Spleen (tissue), 11 donors: ENCODE measurements around the gene SLC35F3. TPM values are rescaled to one million over a fixed set of nuclear protein-coding genes. Genes with fewer than 3 reads are reported as not detected.

Experiments
- DNase-seq: peaks from one replicate; pipeline ENCODE4 v3.0.0-alpha.2; 2020
- H3K27ac ChIP-seq, 8 donors: fragments of 200-600 bp; sonication (generic) in 7 of 8; 1 replicate in 4 of 8; 2 replicates in 4 of 8; pipeline versions ENCODE4 v1.5.0 to v1.8.0; 2016 to 2021; ENCODE audit warnings: inconsistent platforms in 4 of 8, mild to moderate bottlenecking in 4 of 8, moderate library complexity in 1 of 8
- H3K27me3 ChIP-seq, 7 donors: fragments of 200-600 bp; sonication (generic) in 6 of 7; replicated peaks in 1 of 7; 1 replicate in 4 of 7; 2 replicates in 3 of 7; pipeline versions ENCODE4 v1.5.0 to v1.8.0; 2016 to 2021; ENCODE audit warnings: inconsistent platforms in 3 of 7, mild to moderate bottlenecking in 1 of 7
- H3K36me3 ChIP-seq, 6 donors: fragments of 200-600 bp; sonication (generic) in 5 of 6; 1 replicate in 4 of 6; 2 replicates in 2 of 6; pipeline versions ENCODE4 v1.5.0 to v1.8.0; 2016 to 2021; ENCODE audit warnings: inconsistent platforms in 2 of 6
- H3K4me1 ChIP-seq, 6 donors: fragments of 200-600 bp; sonication (generic) in 5 of 6; 1 replicate in 3 of 6; 2 replicates in 3 of 6; pipeline versions ENCODE4 v1.5.0 to v1.8.0; 2016 to 2021; ENCODE audit warnings: inconsistent platforms in 3 of 6
- H3K4me3 ChIP-seq, 8 donors: fragments of 200-600 bp; sonication (generic) in 7 of 8; 1 replicate in 4 of 8; 2 replicates in 4 of 8; pipeline versions ENCODE4 v1.5.0 to v1.8.0; 2016 to 2021; ENCODE audit warnings: inconsistent platforms in 4 of 8, mild to moderate bottlenecking in 4 of 8, moderate library complexity in 2 of 8
- H3K9me3 ChIP-seq, 8 donors: fragments of 200-600 bp; sonication (generic) in 7 of 8; 1 replicate in 4 of 8; 2 replicates in 4 of 8; pipeline versions ENCODE4 v1.5.0 to v1.8.0; 2016 to 2021; ENCODE audit warnings: inconsistent platforms in 4 of 8
- CTCF ChIP-seq, 11 experiments: fragments of 200-600 bp in 7 of 11; fragments of 450-650 bp in 4 of 11; sonication (generic) in 4 of 11; IDR thresholded peaks in 8 of 11; conservative IDR thresholded peaks in 3 of 11; 1 replicate in 7 of 11; 2 replicates in 4 of 11; pipeline versions ENCODE4 v1.4.0 to v1.8.0; 2016 to 2021; ENCODE audit warnings: antibody characterized with exemption in 11 of 11, inconsistent platforms in 4 of 11, mild to moderate bottlenecking in 1 of 11
- POLR2A ChIP-seq, 3 donors: fragments of 450-650 bp; IDR thresholded peaks; one replicate each; pipeline ENCODE4 v1.5.1; 2017; ENCODE audit warnings: antibody characterized with exemption in 3 of 3, mild to moderate bottlenecking in 1 of 3
- POLR2AphosphoS5 ChIP-seq, 3 donors: sonication (generic); formaldehyde crosslinking; IDR thresholded peaks; one replicate each; pipeline ENCODE4 v1.5.1; 2017; ENCODE audit warnings: antibody characterized with exemption in 3 of 3
- WGBS, 5 donors: extraction: QIAGEN DNeasy Blood & Tissue Kit in 3 of 5; methylation state at CpG; one replicate each; pipeline versions ENCODE4 v1.1.5 to v1.1.7; 2013 to 2018; 5-methylcytosine and 5-hydroxymethylcytosine counted together
- intact Hi-C: fragments of 100-400 bp; cut with DNase I; formaldehyde crosslinking; loops from one replicate; pipeline ENCODE4 v1.15.0; 2023; ENCODE audit warnings: low total_unique reads
- polyA plus RNA-seq, 3 donors: library from polyadenylated mRNA; stranded (reverse); fragments of 200-250 nt; gene quantifications; one replicate each; pipeline ENCODE4 v1.2.1, GENCODE V29; 2013
- total RNA-seq, 7 donors: library from RNA; depleted of rRNA in 3 of 7; stranded (reverse); fragments of >200 nt in 3 of 7; fragmentation: NEBNext Ultra II Directional in 4 of 7; extraction: Animal tissue kit (Norgen Biotek cat#: 25700) in 4 of 7; gene quantifications; one replicate each; pipeline versions ENCODE4 v1.1.0 to v1.2.1, GENCODE V29; 2016 to 2021
- donor health status: healthy with polysubstance abuse.
- donor health status: DM: no; HTN: no; CAD: no; lungs with moderate emphysema.
- donor health status: DM: no; HTN: no; CAD: no.
- donor health status: Bipolar disorder and iron deficiency.
- donor health status: healthy.
- donor health status: DM: no; HTN: no; CAD: no.
- donor health status: DM: yes; HTN: yes; CAD: no.

The SLC35F3 gene
- total and polyA plus RNA-seq, 10 donors, result 0.03 to 0.44 (median 0.11) TPM; not detected in 5

- no peak for DNase-seq
- H3K36me3 ChIP-seq, result no peaks in the 10 kb centered on the region
Observed at GRCh38 chr1:234214911-234215892, 310.7 kb downstream of the SLC35F3 start.

GRCh38 chr1:234216116-234216703 is 311.7 kb downstream of the SLC35F3 start:
- Histone ChIP-seq H3K9me3 (no peaks in the 10 kb centered on the region), H3K27ac (no peak overlapping the region), H3K4me1 (peaks cover 3 to 33% (median 19%) of the 10 kb centered on the region in 6 donors), H3K27me3 (peaks cover 0 to 64% (median 30%) of the 10 kb centered on the region in 7 donors), H3K4me3 (no peak overlapping the region), H3K36me3 (no peaks in the 10 kb centered on the region)
- WGBS, 5 donors, result 62 to 69% (median 62%) methylated on average over 8 of the region's 8 CpGs
- no peak for DNase-seq
- no peak for TF ChIP-seq CTCF (IDR thresholded peaks at IDR 0.05 in 8 of 11, conservative IDR thresholded peaks at IDR 0.05 in 3 of 11)
- TF ChIP-seq POLR2A (IDR thresholded peaks at IDR 0.05), result no peak
- TF ChIP-seq POLR2AphosphoS5 (IDR thresholded peaks at IDR 0.05), result no peak
- intact Hi-C loops, result no loop called here

More at GRCh38 chr1:234214911-234215892, 310.7 kb downstream of the SLC35F3 start:
- Histone ChIP-seq H3K9me3 (no peaks in the 10 kb centered on the region), H3K4me1 (peaks cover 3 to 33% (median 19%) of the 10 kb centered on the region in 6 donors), H3K4me3 (peak overlapping the region in 3 of 8 donors; percentile 44 to 65 (median 45)), H3K27ac (no peak overlapping the region), H3K27me3 (peaks cover 0 to 60% (median 30%) of the 10 kb centered on the region in 7 donors)
- intact Hi-C loops, result no loop called here
- no peak for TF ChIP-seq POLR2A (IDR thresholded peaks at IDR 0.05)
- TF ChIP-seq CTCF (IDR thresholded peaks at IDR 0.05 in 8 of 11, conservative IDR thresholded peaks at IDR 0.05 in 3 of 11), result no peak
- no peak for TF ChIP-seq POLR2AphosphoS5 (IDR thresholded peaks at IDR 0.05)
- 48 to 61% (median 57%) methylated on average over 17 to 20 of the region's 20 CpGs for WGBS, 5 donors

- Histone ChIP-seq H3K9me3 (no peaks in the 10 kb centered on the region), H3K4me1 (peaks cover 3 to 32% (median 19%) of the 10 kb centered on the region in 6 donors), H3K27me3 (peaks cover 0 to 64% (median 25%) of the 10 kb centered on the region in 7 donors), H3K36me3 (no peaks in the 10 kb centered on the region), H3K27ac (no peak overlapping the region), H3K4me3 (no peak overlapping the region)
- 59 to 81% (median 72%) methylated on average over 4 of the region's 4 CpGs for WGBS, 5 donors
- no peak for TF ChIP-seq POLR2A (IDR thresholded peaks at IDR 0.05)
- no peak for TF ChIP-seq POLR2AphosphoS5 (IDR thresholded peaks at IDR 0.05)
- DNase-seq, result no peak
- intact Hi-C loops, result no loop called here
Observed at GRCh38 chr1:234217316-234217840, 312.9 kb downstream of the SLC35F3 start.

GRCh38 chr1:234218078-234218477 is 313.6 kb downstream of the SLC35F3 start:
- no peak overlapping the region for H3K4me3 ChIP-seq
- 70 to 92% (median 80%) methylated on average over 3 of the region's 3 CpGs for WGBS, 5 donors

More at GRCh38 chr1:234218078-234218477, 313.6 kb downstream of the SLC35F3 start:
- intact Hi-C loops, result no loop called here
- H3K27ac ChIP-seq, result no peak overlapping the region
- no peak for TF ChIP-seq POLR2A (IDR thresholded peaks at IDR 0.05)
- no peak for TF ChIP-seq POLR2AphosphoS5 (IDR thresholded peaks at IDR 0.05)
- no peak for TF ChIP-seq CTCF (IDR thresholded peaks at IDR 0.05 in 8 of 11, conservative IDR thresholded peaks at IDR 0.05 in 3 of 11)
- H3K9me3 ChIP-seq, result no peaks in the 10 kb centered on the region
- H3K27me3 ChIP-seq, result peaks cover 0 to 57% (median 21%) of the 10 kb centered on the region in 7 donors
- peaks cover 3 to 25% (median 19%) of the 10 kb centered on the region in 6 donors for H3K4me1 ChIP-seq
- DNase-seq, result no peak
- no peaks in the 10 kb centered on the region for H3K36me3 ChIP-seq
